Neural cell (in vitro differentiated cells): ENCODE data around the gene PUSL1. TPM values are rescaled to one million over a fixed set of nuclear protein-coding genes. Genes with fewer than 3 reads are reported as not detected.

Experiments used
- H2AFZ ChIP-seq: fragments of 200-600, 300-800 bp; sonication (generic), shearing (Covaris generic); 2 replicates; pipeline ENCODE4 v1.6.0; 2014; ENCODE audit warnings: low read depth, mild to moderate bottlenecking, antibody characterized with exemption, low read length, moderate library complexity
- H3F3A ChIP-seq: fragments of 200-600 bp; shearing (Covaris generic); 2 replicates; pipeline ENCODE4 v1.6.1; 2016; ENCODE audit warnings: mild to moderate bottlenecking, moderate library complexity, mixed read lengths, antibody characterized with exemption, low read length; ENCODE audit not compliant: insufficient read depth, poor library complexity, severe bottlenecking
- H3K27ac ChIP-seq: fragments of 200-600, 300-800 bp; sonication (generic), shearing (Covaris generic); 2 replicates; pipeline ENCODE4 v1.5.1; 2014; ENCODE audit warnings: mild to moderate bottlenecking, low read length, moderate library complexity
- H3K27me3 ChIP-seq: fragments of 300-800, 200-600 bp; sonication (generic), shearing (Covaris generic); 2 replicates; pipeline ENCODE4 v1.6.0; 2014; ENCODE audit warnings: mild to moderate bottlenecking, low read depth, low read length, moderate library complexity; ENCODE audit not compliant: insufficient read depth
- H3K36me3 ChIP-seq: fragments of 300-800, 200-600 bp; sonication (generic), shearing (Covaris generic); 2 replicates; pipeline ENCODE4 v1.5.1; 2014; ENCODE audit warnings: mild to moderate bottlenecking, antibody characterized with exemption, low read length, moderate library complexity; ENCODE audit not compliant: insufficient read depth
- H3K4me2 ChIP-seq: fragments of 300-800, 200-600 bp; sonication (generic), shearing (Covaris generic); 2 replicates; pipeline ENCODE4 v1.6.0; 2014; ENCODE audit warnings: mild to moderate bottlenecking, low read length
- H3K4me3 ChIP-seq: fragments of 300-800, 200-600 bp; sonication (generic), shearing (Covaris generic); 2 replicates; pipeline ENCODE4 v1.5.1; 2014; ENCODE audit warnings: mild to moderate bottlenecking, low read length, moderate library complexity
- H3K79me2 ChIP-seq: fragments of 200-600 bp; shearing (Covaris generic); replicated peaks from 2 replicates; pipeline ENCODE4 v1.6.0; 2014; ENCODE audit warnings: mild to moderate bottlenecking, low read length, moderate library complexity; ENCODE audit not compliant: insufficient read depth
- H3K9ac ChIP-seq: fragments of 300-800, 200-600 bp; sonication (generic), shearing (Covaris generic); 2 replicates; pipeline ENCODE4 v1.6.1; 2016; ENCODE audit warnings: mild to moderate bottlenecking, low read length, mixed read lengths
- H3K9me2 ChIP-seq: fragments of 200-600 bp; shearing (Covaris generic); 2 replicates; pipeline ENCODE4 v1.6.1; 2016; ENCODE audit warnings: mild to moderate bottlenecking, low read length, mixed read lengths; ENCODE audit not compliant: insufficient read depth
- H3K9me3 ChIP-seq: fragments of 200-600, 300-800 bp; sonication (generic), shearing (Covaris generic); 2 replicates; pipeline ENCODE4 v1.6.1; 2016; ENCODE audit warnings: mild to moderate bottlenecking, mixed run types, low read length, moderate library complexity, mixed read lengths
- H4K20me1 ChIP-seq: fragments of 200-600 bp; shearing (Covaris generic); 2 replicates; pipeline ENCODE4 v1.6.1; 2016; ENCODE audit warnings: mild to moderate bottlenecking, mixed run types; ENCODE audit not compliant: insufficient read depth
- EP300 ChIP-seq: fragments of 450-650 bp; conservative IDR thresholded peaks from 2 replicates; pipeline ENCODE4 v1.6.1; 2014; ENCODE audit warnings: antibody characterized with exemption, mild to moderate bottlenecking, moderate library complexity; ENCODE audit not compliant: poor library complexity, severe bottlenecking
- EZH2 ChIP-seq: fragments of 200-600, 300-800 bp; shearing (Covaris generic), sonication (generic); IDR thresholded peaks from 2 replicates; pipeline ENCODE4 v1.6.1; 2014; ENCODE audit warnings: antibody characterized with exemption, low read length, borderline replicate concordance, mild to moderate bottlenecking; ENCODE audit not compliant: insufficient read depth, poor library complexity, severe bottlenecking
- MXI1 ChIP-seq: fragments of 450-650 bp; conservative IDR thresholded peaks from 2 replicates; pipeline ENCODE4 v1.6.1; 2014; ENCODE audit warnings: antibody characterized with exemption, mild to moderate bottlenecking; ENCODE audit not compliant: poor library complexity, severe bottlenecking
- POLR2AphosphoS5 ChIP-seq: IDR thresholded peaks from 2 replicates; pipeline ENCODE4 v1.6.1; 2012
- RAD21 ChIP-seq: fragments of 450-650 bp; conservative IDR thresholded peaks from 2 replicates; pipeline ENCODE4 v1.6.1; 2014; ENCODE audit warnings: antibody characterized with exemption, mild to moderate bottlenecking, moderate library complexity
- REST ChIP-seq: IDR thresholded peaks from 2 replicates; pipeline ENCODE4 v1.6.1; 2012; ENCODE audit warnings: borderline replicate concordance
- SMC3 ChIP-seq: fragments of 450-650 bp; conservative IDR thresholded peaks from 2 replicates; pipeline ENCODE4 v1.6.1; 2014; ENCODE audit warnings: antibody characterized with exemption, mild to moderate bottlenecking, moderate library complexity; ENCODE audit not compliant: poor library complexity
- TAF1 ChIP-seq: IDR thresholded peaks from 2 replicates; pipeline ENCODE4 v1.6.1; 2012; ENCODE audit warnings: low read depth
- polyA plus RNA-seq: library from polyadenylated mRNA; depleted of rRNA; stranded (reverse); fragments of >200 nt; gene quantifications from 2 replicates; pipeline ENCODE4 v1.2.3, GENCODE V29; 2014
- TF ChIP-seq, protein P1 (sequence below): fragments of 450-650 bp; IDR thresholded peaks from 2 replicates; pipeline ENCODE4 v1.5.1; 2014; ENCODE audit warnings: antibody characterized with exemption, mild to moderate bottlenecking, moderate library complexity; ENCODE audit not compliant: poor library complexity, severe bottlenecking

The PUSL1 gene
- polyA plus RNA-seq, 1 donor from 2014 or later: 25.0 TPM

DNA sequence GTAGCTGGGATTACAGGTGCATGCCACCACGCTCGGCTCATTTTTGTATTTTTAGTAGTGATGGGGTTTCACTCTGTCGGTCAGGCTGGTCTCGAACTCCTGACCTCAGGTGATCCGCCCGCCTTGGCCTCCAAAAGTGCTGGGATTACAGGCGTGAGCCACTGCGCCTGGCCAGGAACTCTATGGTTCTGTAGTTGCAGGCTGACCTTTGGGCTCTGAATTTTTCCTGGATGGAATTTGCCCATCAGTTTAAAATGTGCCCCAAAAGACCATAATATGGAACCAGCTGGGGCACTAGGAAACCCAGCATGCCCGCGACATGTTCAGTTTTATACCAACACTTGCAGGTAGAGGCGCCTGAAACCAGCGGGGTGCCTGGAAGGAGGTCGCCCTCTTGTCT is 29.8 kb upstream of the PUSL1 start:
- no peaks in the 10 kb centered on the region for H3K9me2 ChIP-seq
- no peak overlapping the region for H3K27ac ChIP-seq
- TF ChIP-seq SMC3 (no peak), EZH2 (no peak), TAF1 (no peak), REST (no peak), MXI1 (no peak), POLR2AphosphoS5 (no peak), EP300 (no peak)
- TF ChIP-seq, protein P1, sequence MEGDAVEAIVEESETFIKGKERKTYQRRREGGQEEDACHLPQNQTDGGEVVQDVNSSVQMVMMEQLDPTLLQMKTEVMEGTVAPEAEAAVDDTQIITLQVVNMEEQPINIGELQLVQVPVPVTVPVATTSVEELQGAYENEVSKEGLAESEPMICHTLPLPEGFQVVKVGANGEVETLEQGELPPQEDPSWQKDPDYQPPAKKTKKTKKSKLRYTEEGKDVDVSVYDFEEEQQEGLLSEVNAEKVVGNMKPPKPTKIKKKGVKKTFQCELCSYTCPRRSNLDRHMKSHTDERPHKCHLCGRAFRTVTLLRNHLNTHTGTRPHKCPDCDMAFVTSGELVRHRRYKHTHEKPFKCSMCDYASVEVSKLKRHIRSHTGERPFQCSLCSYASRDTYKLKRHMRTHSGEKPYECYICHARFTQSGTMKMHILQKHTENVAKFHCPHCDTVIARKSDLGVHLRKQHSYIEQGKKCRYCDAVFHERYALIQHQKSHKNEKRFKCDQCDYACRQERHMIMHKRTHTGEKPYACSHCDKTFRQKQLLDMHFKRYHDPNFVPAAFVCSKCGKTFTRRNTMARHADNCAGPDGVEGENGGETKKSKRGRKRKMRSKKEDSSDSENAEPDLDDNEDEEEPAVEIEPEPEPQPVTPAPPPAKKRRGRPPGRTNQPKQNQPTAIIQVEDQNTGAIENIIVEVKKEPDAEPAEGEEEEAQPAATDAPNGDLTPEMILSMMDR: no peak
- no peak overlapping the region for H2AFZ ChIP-seq
- H3K9ac ChIP-seq: no peak overlapping the region
- H3K4me3 ChIP-seq: no peak overlapping the region
- no peaks in the 10 kb centered on the region for H3K36me3 ChIP-seq
- H3K79me2 ChIP-seq: no peaks in the 10 kb centered on the region
- H3K9me3 ChIP-seq: no peaks in the 10 kb centered on the region
- no peak overlapping the region for H3K4me2 ChIP-seq
- H3F3A ChIP-seq: no peaks in the 10 kb centered on the region
- no peaks in the 10 kb centered on the region for H3K27me3 ChIP-seq
- no peaks in the 10 kb centered on the region for H4K20me1 ChIP-seq

GRCh38 chr1:1279028-1279427 is 29.4 kb upstream of the PUSL1 start:
- H3K4me2 ChIP-seq: no peak overlapping the region
- H3K36me3 ChIP-seq: no peaks in the 10 kb centered on the region
- no peaks in the 10 kb centered on the region for H4K20me1 ChIP-seq
- H3K9ac ChIP-seq: no peak overlapping the region
- H3K9me3 ChIP-seq: no peaks in the 10 kb centered on the region
- no peaks in the 10 kb centered on the region for H3K79me2 ChIP-seq
- no peaks in the 10 kb centered on the region for H3K27me3 ChIP-seq
- no peaks in the 10 kb centered on the region for H3F3A ChIP-seq
- TF ChIP-seq EP300 (no peak), RAD21 (no peak), REST (no peak), EZH2 (no peak), TAF1 (no peak), MXI1 (no peak), POLR2AphosphoS5 (no peak), SMC3 (no peak)
- TF ChIP-seq, protein P1: no peak
- H3K9me2 ChIP-seq: no peaks in the 10 kb centered on the region
- no peak overlapping the region for H3K27ac ChIP-seq
- H3K4me3 ChIP-seq: no peak overlapping the region
- no peak overlapping the region for H2AFZ ChIP-seq
